ENCODE data around the gene SPATA2. TPM values are rescaled to one million over a fixed set of nuclear protein-coding genes. Genes with fewer than 3 reads are reported as not detected.

Gene SPATA2, protein sequence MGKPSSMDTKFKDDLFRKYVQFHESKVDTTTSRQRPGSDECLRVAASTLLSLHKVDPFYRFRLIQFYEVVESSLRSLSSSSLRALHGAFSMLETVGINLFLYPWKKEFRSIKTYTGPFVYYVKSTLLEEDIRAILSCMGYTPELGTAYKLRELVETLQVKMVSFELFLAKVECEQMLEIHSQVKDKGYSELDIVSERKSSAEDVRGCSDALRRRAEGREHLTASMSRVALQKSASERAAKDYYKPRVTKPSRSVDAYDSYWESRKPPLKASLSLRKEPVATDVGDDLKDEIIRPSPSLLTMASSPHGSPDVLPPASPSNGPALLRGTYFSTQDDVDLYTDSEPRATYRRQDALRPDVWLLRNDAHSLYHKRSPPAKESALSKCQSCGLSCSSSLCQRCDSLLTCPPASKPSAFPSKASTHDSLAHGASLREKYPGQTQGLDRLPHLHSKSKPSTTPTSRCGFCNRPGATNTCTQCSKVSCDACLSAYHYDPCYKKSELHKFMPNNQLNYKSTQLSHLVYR
- polyA plus RNA-seq (2011; rRNA removed) (4.9 and 5.1 TPM in 2 replicates), polyA plus RNA-seq (2017; fragmentation: RNase III; extraction: RNeasy Plus Mini Kit Qiagen cat#74134 plus additional on column Dnase treatment) (4.7 to 5.1 TPM (median 4.7 TPM) in 3 replicates), polyA minus RNA-seq (2011; rRNA and poly(A)+ RNA removed) (6.7 and 8.6 TPM in 2 replicates)
- polyA plus RNA-seq (2012; cell fraction: cytosol; rRNA removed), result 6.2 and 8.5 TPM in 2 replicates
- polyA plus RNA-seq (2012; cell fraction: nucleus; rRNA removed), result 11.2 and 14.5 TPM in 2 replicates

- Histone ChIP-seq H3K4me2 (peak within 1 kb of the TSS; percentile 96), H3K4me3 (peak within 1 kb of the TSS; percentile 93), H3K27ac (peak within 1 kb of the TSS; percentile 99), H3K9me3 (no peaks in the 10 kb centered on the region), H3K4me1 (peaks cover 23% of the 10 kb centered on the region)
- peak; percentile 89 to 97 for DNase-seq (ENCODE audit: low read depth in 1 of 2, low spot score in 1 of 2)
- WGBS (ENCODE audit: missing lambda C conversion rate), result 2% methylated on average over 35 of the region's 69 CpGs
- no peak for FAIRE-seq
- TF ChIP-seq SREBF2 (IDR thresholded peaks at IDR 0.05) (no peak), ZFP36 (IDR thresholded peaks at IDR 0.05; ENCODE audit: borderline replicate concordance, partially characterized antibody) (peak; percentile 90), ZSCAN20 (CRISPR knock-in tag; IDR thresholded peaks at IDR 0.05) (no peak), POLR2A (IDR thresholded peaks at IDR 0.05; ENCODE audit: low read length) (peak; percentile 45), HEYL (CRISPR knock-in tag; IDR thresholded peaks at IDR 0.05) (0 out of 2 replicates have a peak, but pooled peaks have one; percentile 62), JUN (IDR thresholded peaks at IDR 0.05) (peak in 1 of 2 experiments; percentile 78; a peak in 3 of 5 replicates), REST (IDR thresholded peaks at IDR 0.05) (peak; percentile 54; the same call in 1 of the 2 replicates), KDM1A (IDR thresholded peaks at IDR 0.05; ENCODE audit: low read depth) (peak; percentile 100), CHD4 (IDR thresholded peaks at IDR 0.05; ENCODE audit: borderline replicate concordance) (peak; percentile 96), HOXB13 (CRISPR knock-in tag; IDR thresholded peaks at IDR 0.05; ENCODE audit: low read depth) (no peak), PHF8 (IDR thresholded peaks at IDR 0.05; ENCODE audit: borderline replicate concordance, low read depth) (peak; percentile 37), CHD2 (IDR thresholded peaks at IDR 0.05; ENCODE audit: low read length, partially characterized antibody) (peak; percentile 70), RFX5 (IDR thresholded peaks at IDR 0.05) (0 out of 2 replicates have a peak, but pooled peaks have one; percentile 56), JUNB (IDR thresholded peaks at IDR 0.05) (no peak), TP53 (CRISPR knock-in tag; IDR thresholded peaks at IDR 0.05) (0 out of 2 replicates have a peak, but pooled peaks have one; percentile 14), CEBPB (IDR thresholded peaks at IDR 0.05) (0 out of 4 replicates have a peak, but pooled peaks of 1 of the 2 experiments have one; percentile 3), MAFK (IDR thresholded peaks at IDR 0.05; ENCODE audit: partially characterized antibody) (peak; percentile 85)
- TF ChIP-seq, protein P1, sequence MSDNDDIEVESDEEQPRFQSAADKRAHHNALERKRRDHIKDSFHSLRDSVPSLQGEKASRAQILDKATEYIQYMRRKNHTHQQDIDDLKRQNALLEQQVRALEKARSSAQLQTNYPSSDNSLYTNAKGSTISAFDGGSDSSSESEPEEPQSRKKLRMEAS (IDR thresholded peaks at IDR 0.05), result peak; percentile 61; the same call in 1 of the 2 replicates
- TF ChIP-seq, protein P2, sequence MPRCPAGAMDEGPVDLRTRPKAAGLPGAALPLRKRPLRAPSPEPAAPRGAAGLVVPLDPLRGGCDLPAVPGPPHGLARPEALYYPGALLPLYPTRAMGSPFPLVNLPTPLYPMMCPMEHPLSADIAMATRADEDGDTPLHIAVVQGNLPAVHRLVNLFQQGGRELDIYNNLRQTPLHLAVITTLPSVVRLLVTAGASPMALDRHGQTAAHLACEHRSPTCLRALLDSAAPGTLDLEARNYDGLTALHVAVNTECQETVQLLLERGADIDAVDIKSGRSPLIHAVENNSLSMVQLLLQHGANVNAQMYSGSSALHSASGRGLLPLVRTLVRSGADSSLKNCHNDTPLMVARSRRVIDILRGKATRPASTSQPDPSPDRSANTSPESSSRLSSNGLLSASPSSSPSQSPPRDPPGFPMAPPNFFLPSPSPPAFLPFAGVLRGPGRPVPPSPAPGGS (IDR thresholded peaks at IDR 0.05), result 0 out of 3 replicates have a peak, but pooled peaks have one; percentile 48
- CTCF ChIA-PET, result interaction anchor here (1.3 to 5.9 kb wide), 9 partner anchors 11 to 374 kb away, joined by 3 to 44 read pairs (median 6); no protein-coding TSS in a partner anchor
- POLR2A ChIA-PET, result interaction anchor here (0.6 to 2.0 kb wide), 5 partner anchors 21 to 118 kb away, joined by 3 to 11 read pairs (median 6); partner anchors contain the start of genes RNF114 and SLC9A8
- ATAC-seq, result peak; percentile 90 to 94
Observed at GRCh38 chr20:49915380-49916145, at the start of gene SPATA2. SPATA2 (minus strand) TSS chr20:49915529; CDS start chr20:49908490, 7,039 bp downstream.
